ENCODE data around the gene MRPL21.

MRPL21 gene

GRCh38 chr11:68896171-68896959, 7.3 kb downstream of the MRPL21 start:
- H3K36me3 ChIP-seq (ENCODE audit: control insufficient read depth, low read length): peaks cover 75% of the 10 kb centered on the region
- H3K27ac ChIP-seq (ENCODE audit: low read depth, low read length): no peak overlapping the region
- no peaks in the 10 kb centered on the region for H3K9me3 ChIP-seq (ENCODE audit: control insufficient read depth, insufficient read depth, low read length)
- TF ChIP-seq EZH2phosphoT487 (IDR thresholded peaks at IDR 0.05; ENCODE audit: borderline replicate concordance, low read length) (no peak), CTCF (IDR thresholded peaks at IDR 0.05; ENCODE audit: low read depth, low read length, poor library complexity, severe bottlenecking) (no peak)
- H3K79me2 ChIP-seq (ENCODE audit: control insufficient read depth, low read length): peaks cover 19% of the 10 kb centered on the region
- H3K4me2 ChIP-seq (ENCODE audit: low read length): no peak overlapping the region
- H3K27me3 ChIP-seq (ENCODE audit: control insufficient read depth, low read length): no peaks in the 10 kb centered on the region
- H3K9me2 ChIP-seq (replicated peaks; ENCODE audit: control insufficient read depth, low read length): no peaks in the 10 kb centered on the region
- H3F3A ChIP-seq (ENCODE audit: control insufficient read depth, insufficient read depth): no peaks in the 10 kb centered on the region
- no peaks in the 10 kb centered on the region for H4K20me1 ChIP-seq (ENCODE audit: control insufficient read depth, insufficient read depth, low read depth, low read length)
- H3K4me1 ChIP-seq (ENCODE audit: control insufficient read depth, low read length): no peaks in the 10 kb centered on the region
- H3K4me3 ChIP-seq (ENCODE audit: low read length): no peak overlapping the region

GRCh38 chr11:68893282-68893681, 10.3 kb downstream of the MRPL21 start:
- Histone ChIP-seq H3K27me3 (ENCODE audit: control insufficient read depth, low read length) (no peaks in the 10 kb centered on the region), H3K9me3 (ENCODE audit: control insufficient read depth, insufficient read depth, low read length) (no peaks in the 10 kb centered on the region), H3K4me3 (ENCODE audit: low read length) (no peak overlapping the region), H3K9me2 (replicated peaks; ENCODE audit: control insufficient read depth, low read length) (no peaks in the 10 kb centered on the region), H3K36me3 (ENCODE audit: control insufficient read depth, low read length) (peaks cover 70% of the 10 kb centered on the region), H3F3A (ENCODE audit: control insufficient read depth, insufficient read depth) (no peaks in the 10 kb centered on the region), H3K27ac (ENCODE audit: low read depth, low read length) (no peak overlapping the region), H3K4me1 (ENCODE audit: control insufficient read depth, low read length) (no peaks in the 10 kb centered on the region), H3K79me2 (ENCODE audit: control insufficient read depth, low read length) (no peaks in the 10 kb centered on the region), H4K20me1 (ENCODE audit: control insufficient read depth, insufficient read depth, low read depth, low read length) (no peaks in the 10 kb centered on the region), H3K4me2 (ENCODE audit: low read length) (no peak overlapping the region)
- no peak for TF ChIP-seq EZH2phosphoT487 (IDR thresholded peaks at IDR 0.05; ENCODE audit: borderline replicate concordance, low read length)
- no peak for TF ChIP-seq CTCF (IDR thresholded peaks at IDR 0.05; ENCODE audit: low read depth, low read length, poor library complexity, severe bottlenecking)

- H3K36me3 ChIP-seq (ENCODE audit: control insufficient read depth, low read length): peaks cover 62% of the 10 kb centered on the region
- H3K4me1 ChIP-seq (ENCODE audit: control insufficient read depth, low read length): no peaks in the 10 kb centered on the region
- H3F3A ChIP-seq (ENCODE audit: control insufficient read depth, insufficient read depth): no peaks in the 10 kb centered on the region
Observed at GRCh38 chr11:68892576-68892975, 11.1 kb downstream of the MRPL21 start.

More at GRCh38 chr11:68892576-68892975, 11.1 kb downstream of the MRPL21 start:
- Histone ChIP-seq H3K27me3 (ENCODE audit: control insufficient read depth, low read length) (no peaks in the 10 kb centered on the region), H3K4me2 (ENCODE audit: low read length) (no peak overlapping the region), H4K20me1 (ENCODE audit: control insufficient read depth, insufficient read depth, low read depth, low read length) (no peaks in the 10 kb centered on the region), H3K27ac (ENCODE audit: low read depth, low read length) (no peak overlapping the region), H3K4me3 (ENCODE audit: low read length) (no peak overlapping the region), H3K9me3 (ENCODE audit: control insufficient read depth, insufficient read depth, low read length) (no peaks in the 10 kb centered on the region), H3K9me2 (replicated peaks; ENCODE audit: control insufficient read depth, low read length) (no peaks in the 10 kb centered on the region), H3K79me2 (ENCODE audit: control insufficient read depth, low read length) (no peaks in the 10 kb centered on the region)
- TF ChIP-seq EZH2phosphoT487 (IDR thresholded peaks at IDR 0.05; ENCODE audit: borderline replicate concordance, low read length): no peak
- TF ChIP-seq CTCF (IDR thresholded peaks at IDR 0.05; ENCODE audit: low read depth, low read length, poor library complexity, severe bottlenecking): no peak

Data from DOHH2 (cell line).